ENCODE results near the gene CCL25. TPM values are rescaled to one million over a fixed set of nuclear protein-coding genes. Genes with fewer than 3 reads are reported as not detected.

Gene CCL25
- total RNA-seq, 1 experiment from 2014 or later, result not detected

DNA sequence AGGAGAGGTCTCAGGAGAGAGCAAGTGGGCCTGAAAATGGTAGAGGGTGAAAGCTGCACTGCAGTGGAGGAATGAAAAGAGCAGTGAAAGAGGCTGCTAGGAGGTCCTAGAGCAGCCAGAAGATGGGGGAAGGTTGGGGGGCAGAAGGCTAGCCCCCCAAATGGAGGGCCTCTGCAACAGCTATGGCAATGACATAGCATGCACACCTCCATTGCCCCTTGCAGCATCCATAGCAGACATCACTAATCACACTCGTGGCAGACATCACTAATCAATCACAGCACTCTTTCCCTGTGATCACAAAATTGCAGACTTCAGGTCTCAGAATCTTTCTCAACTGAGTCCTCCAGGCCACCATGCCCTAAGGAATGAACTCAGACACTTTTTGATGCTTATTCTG is 21.9 kb downstream of the CCL25 start:
- RAD21 ChIA-PET (ENCODE audit: low non-redundant PET in 1 of 2, low total read pairs in 2 of 2, uncharacterized antibody in 2 of 2, unreplicated experiment in 2 of 2), result no interaction called here
- no peaks in the 10 kb centered on the region for H3K79me2 ChIP-seq (ENCODE audit: insufficient read depth, low read length)
- H3K4me1 ChIP-seq (ENCODE audit: control insufficient read depth in 1 of 2, insufficient read depth in 2 of 2, low read length in 2 of 2), result no peaks in the 10 kb centered on the region
- no peak overlapping the region for H2AFZ ChIP-seq (ENCODE audit: low read depth, low read length, poor library complexity, severe bottlenecking)
- no peak for DNase-seq (ENCODE audit: low read depth, low spot score)
- H4K20me1 ChIP-seq (ENCODE audit: insufficient read depth), result no peaks in the 10 kb centered on the region
- no TSS peak for BruUV-seq (replicated peaks)
- TF ChIP-seq SRF (IDR thresholded peaks at IDR 0.05; ENCODE audit: low read depth), result peak; percentile 44; the same call in 1 of the 2 replicates
- no peak for TF ChIP-seq ELF1 (IDR thresholded peaks at IDR 0.05; ENCODE audit: borderline replicate concordance, low read depth)
- TF ChIP-seq CBX3 (IDR thresholded peaks at IDR 0.05; ENCODE audit: low read depth), result peak; percentile 81
- no peak for TF ChIP-seq TCF7L2 (IDR thresholded peaks at IDR 0.05; ENCODE audit: borderline replicate concordance, extremely low read depth, insufficient read depth, insufficient read length)
- TF ChIP-seq YY1 (IDR thresholded peaks at IDR 0.05; ENCODE audit: extremely low read depth, insufficient replicate concordance, low read depth, low read length), result no peak
- H3K4me2 ChIP-seq (ENCODE audit: low read length), result no peak overlapping the region
- peaks cover 5 to 13% of the 10 kb centered on the region in 2 experiments; a peak in 1 of 4 replicates for H3K9me3 ChIP-seq (ENCODE audit: control insufficient read depth in 1 of 2, insufficient read depth in 1 of 2, low read depth in 1 of 2, low read length in 2 of 2)
- no peak overlapping the region for H3K27ac ChIP-seq (ENCODE audit: low read depth, low read length)
- H3K9ac ChIP-seq (ENCODE audit: low read length), result no peak overlapping the region
- ATAC-seq, result no peak
- no peaks in the 10 kb centered on the region for H3K36me3 ChIP-seq (ENCODE audit: control insufficient read depth in 1 of 2, insufficient read depth in 2 of 2, low read length in 2 of 2)
- H3K9me2 ChIP-seq (ENCODE audit: insufficient read depth), result no peaks in the 10 kb centered on the region
- POLR2A ChIA-PET, result no interaction called here
- no peaks in the 10 kb centered on the region for H3K27me3 ChIP-seq (ENCODE audit: insufficient read depth, low read length)
- CTCF ChIA-PET, result no interaction called here
- intact Hi-C loops (cut with micrococcal nuclease), result no loop called here
- no peak overlapping the region for H3K4me3 ChIP-seq (replicated peaks in 1 of 2; ENCODE audit: low read depth in 1 of 2, low read length in 2 of 2)

GRCh38 chr19:8075158-8076074 is 22.9 kb downstream of the CCL25 start:
- Histone ChIP-seq H3K36me3 (ENCODE audit: control insufficient read depth in 1 of 2, insufficient read depth in 2 of 2, low read length in 2 of 2) (no peaks in the 10 kb centered on the region), H3K9me2 (ENCODE audit: insufficient read depth) (no peaks in the 10 kb centered on the region), H3K4me2 (ENCODE audit: low read length) (no peak overlapping the region), H3K27me3 (ENCODE audit: insufficient read depth, low read length) (no peaks in the 10 kb centered on the region), H3K4me3 (replicated peaks in 1 of 2; ENCODE audit: low read depth in 1 of 2, low read length in 2 of 2) (no peak overlapping the region), H3K79me2 (ENCODE audit: insufficient read depth, low read length) (no peaks in the 10 kb centered on the region), H3K9me3 (ENCODE audit: control insufficient read depth in 1 of 2, insufficient read depth in 1 of 2, low read depth in 1 of 2, low read length in 2 of 2) (peaks cover 5 to 6% of the 10 kb centered on the region in 2 experiments; a peak in 1 of 4 replicates), H3K4me1 (ENCODE audit: control insufficient read depth in 1 of 2, insufficient read depth in 2 of 2, low read length in 2 of 2) (no peaks in the 10 kb centered on the region), H4K20me1 (ENCODE audit: insufficient read depth) (no peaks in the 10 kb centered on the region), H2AFZ (ENCODE audit: low read depth, low read length, poor library complexity, severe bottlenecking) (no peak overlapping the region), H3K27ac (ENCODE audit: low read depth, low read length) (no peak overlapping the region), H3K9ac (ENCODE audit: low read length) (no peak overlapping the region)
- POLR2A ChIA-PET, result no interaction called here
- intact Hi-C loops (cut with micrococcal nuclease), result no loop called here
- no peak for DNase-seq (ENCODE audit: low read depth, low spot score)
- no TSS peak for BruUV-seq (replicated peaks)
- RAD21 ChIA-PET (ENCODE audit: low non-redundant PET in 1 of 2, low total read pairs in 2 of 2, uncharacterized antibody in 2 of 2, unreplicated experiment in 2 of 2), result no interaction called here
- no peak for ATAC-seq
- CTCF ChIA-PET, result no interaction called here
- TF ChIP-seq RAD21 (IDR thresholded peaks at IDR 0.05; ENCODE audit: low read depth), result no peak
- no peak for TF ChIP-seq ZNF274 (IDR thresholded peaks at IDR 0.05; ENCODE audit: low read depth, low read length)
- TF ChIP-seq SIN3A (IDR thresholded peaks at IDR 0.05; ENCODE audit: low read depth), result no peak
- no peak for TF ChIP-seq ATF3 (IDR thresholded peaks at IDR 0.05)
- no peak for TF ChIP-seq FOSL1 (IDR thresholded peaks at IDR 0.05; ENCODE audit: low read depth)
- TF ChIP-seq CBX3 (IDR thresholded peaks at IDR 0.05; ENCODE audit: low read depth), result no peak
- TF ChIP-seq, protein P1, sequence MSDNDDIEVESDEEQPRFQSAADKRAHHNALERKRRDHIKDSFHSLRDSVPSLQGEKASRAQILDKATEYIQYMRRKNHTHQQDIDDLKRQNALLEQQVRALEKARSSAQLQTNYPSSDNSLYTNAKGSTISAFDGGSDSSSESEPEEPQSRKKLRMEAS (IDR thresholded peaks at IDR 0.05), result no peak
- no peak for TF ChIP-seq EGR1 (IDR thresholded peaks at IDR 0.05; ENCODE audit: low read depth)
- TF ChIP-seq JUND (IDR thresholded peaks at IDR 0.05), result no peak
- no peak for TF ChIP-seq YY1 (IDR thresholded peaks at IDR 0.05; ENCODE audit: extremely low read depth, insufficient replicate concordance, low read depth, low read length)
- no peak for TF ChIP-seq EZH2 (IDR thresholded peaks at IDR 0.05)
- TF ChIP-seq EZH2phosphoT487 (IDR thresholded peaks at IDR 0.05; ENCODE audit: borderline replicate concordance), result no peak
- no peak for TF ChIP-seq SRF (IDR thresholded peaks at IDR 0.05; ENCODE audit: low read depth)
- TF ChIP-seq, protein P2, sequence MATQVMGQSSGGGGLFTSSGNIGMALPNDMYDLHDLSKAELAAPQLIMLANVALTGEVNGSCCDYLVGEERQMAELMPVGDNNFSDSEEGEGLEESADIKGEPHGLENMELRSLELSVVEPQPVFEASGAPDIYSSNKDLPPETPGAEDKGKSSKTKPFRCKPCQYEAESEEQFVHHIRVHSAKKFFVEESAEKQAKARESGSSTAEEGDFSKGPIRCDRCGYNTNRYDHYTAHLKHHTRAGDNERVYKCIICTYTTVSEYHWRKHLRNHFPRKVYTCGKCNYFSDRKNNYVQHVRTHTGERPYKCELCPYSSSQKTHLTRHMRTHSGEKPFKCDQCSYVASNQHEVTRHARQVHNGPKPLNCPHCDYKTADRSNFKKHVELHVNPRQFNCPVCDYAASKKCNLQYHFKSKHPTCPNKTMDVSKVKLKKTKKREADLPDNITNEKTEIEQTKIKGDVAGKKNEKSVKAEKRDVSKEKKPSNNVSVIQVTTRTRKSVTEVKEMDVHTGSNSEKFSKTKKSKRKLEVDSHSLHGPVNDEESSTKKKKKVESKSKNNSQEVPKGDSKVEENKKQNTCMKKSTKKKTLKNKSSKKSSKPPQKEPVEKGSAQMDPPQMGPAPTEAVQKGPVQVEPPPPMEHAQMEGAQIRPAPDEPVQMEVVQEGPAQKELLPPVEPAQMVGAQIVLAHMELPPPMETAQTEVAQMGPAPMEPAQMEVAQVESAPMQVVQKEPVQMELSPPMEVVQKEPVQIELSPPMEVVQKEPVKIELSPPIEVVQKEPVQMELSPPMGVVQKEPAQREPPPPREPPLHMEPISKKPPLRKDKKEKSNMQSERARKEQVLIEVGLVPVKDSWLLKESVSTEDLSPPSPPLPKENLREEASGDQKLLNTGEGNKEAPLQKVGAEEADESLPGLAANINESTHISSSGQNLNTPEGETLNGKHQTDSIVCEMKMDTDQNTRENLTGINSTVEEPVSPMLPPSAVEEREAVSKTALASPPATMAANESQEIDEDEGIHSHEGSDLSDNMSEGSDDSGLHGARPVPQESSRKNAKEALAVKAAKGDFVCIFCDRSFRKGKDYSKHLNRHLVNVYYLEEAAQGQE (IDR thresholded peaks at IDR 0.05; ENCODE audit: low read depth), result no peak
- TF ChIP-seq ZFX (IDR thresholded peaks at IDR 0.05), result no peak

All from HCT116 (cell line).